Measurements from ENCODE around the gene PTPRK. TPM values are rescaled to one million over a fixed set of nuclear protein-coding genes. Genes with fewer than 3 reads are reported as not detected.
"Not testable (repeated sequence)": the region's sequence is repeated elsewhere in the genome, so short reads cannot be mapped to it uniquely, and the experiment has no call there.

The PTPRK gene
- total RNA-seq, 1 donor from 2014 or later, result 72.5 TPM

GRCh38 chr6:127941228-127941627 lies 579.2 kb downstream of the PTPRK start:
- DNase-seq (ENCODE audit: extremely low read depth, low read depth, low spot score), result no peak

DNA sequence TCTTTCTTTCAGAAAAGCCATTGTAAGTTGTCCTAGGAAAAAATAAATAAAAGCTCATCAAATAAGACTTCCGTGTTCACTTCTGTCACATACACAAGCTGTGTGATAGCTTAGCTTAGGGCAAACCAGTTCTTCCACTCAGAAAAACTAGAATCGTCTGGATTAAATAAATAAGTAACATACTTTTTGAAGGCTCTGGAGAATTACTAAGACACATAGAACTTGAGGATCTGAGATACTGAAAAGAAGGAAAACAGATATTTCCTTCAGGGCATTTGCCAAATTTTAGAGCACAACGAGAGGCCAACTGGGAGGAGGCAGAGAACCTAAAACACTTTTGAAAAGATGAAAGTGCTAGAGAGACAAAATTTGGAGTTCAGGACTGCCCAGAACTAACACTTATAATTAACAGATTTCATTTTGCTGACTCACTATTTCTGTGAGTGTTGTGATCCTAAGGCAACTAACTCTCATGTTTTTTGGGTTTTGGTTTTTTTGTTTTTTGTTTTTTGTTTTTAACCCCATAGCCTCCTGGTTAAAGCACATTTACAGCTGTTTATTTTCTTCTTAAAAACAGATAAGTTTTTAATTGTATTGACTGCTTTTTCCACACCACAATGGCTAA lies 580.8 kb downstream of the PTPRK start:
- DNase-seq (ENCODE audit: extremely low read depth, low read depth, low spot score), result no peak

- DNase-seq (ENCODE audit: extremely low read depth, low read depth, low spot score), result no peak
Measured at GRCh38 chr6:127938701-127939100, 581.7 kb downstream of the PTPRK start.

DNA sequence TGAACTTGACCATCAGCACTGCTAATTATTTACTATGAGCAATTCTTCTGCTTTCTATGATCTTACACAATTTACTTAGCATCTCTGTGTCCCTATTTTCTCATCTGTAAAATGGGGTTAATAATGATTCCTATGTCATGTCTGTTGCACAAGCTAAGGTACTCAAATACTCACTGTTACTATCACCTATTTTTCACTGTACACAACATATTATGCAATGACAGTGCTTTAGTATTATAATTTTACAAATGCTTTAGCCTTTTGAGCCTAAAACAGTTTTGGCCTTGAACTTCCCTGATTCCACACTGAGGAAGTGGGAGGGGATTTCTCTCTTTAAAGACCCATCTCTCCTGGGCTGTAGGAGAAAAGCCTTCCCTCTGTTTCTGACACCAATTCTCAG lies 582.7 kb downstream of the PTPRK start:
- no peak for DNase-seq (ENCODE audit: extremely low read depth, low read depth, low spot score)

DNA sequence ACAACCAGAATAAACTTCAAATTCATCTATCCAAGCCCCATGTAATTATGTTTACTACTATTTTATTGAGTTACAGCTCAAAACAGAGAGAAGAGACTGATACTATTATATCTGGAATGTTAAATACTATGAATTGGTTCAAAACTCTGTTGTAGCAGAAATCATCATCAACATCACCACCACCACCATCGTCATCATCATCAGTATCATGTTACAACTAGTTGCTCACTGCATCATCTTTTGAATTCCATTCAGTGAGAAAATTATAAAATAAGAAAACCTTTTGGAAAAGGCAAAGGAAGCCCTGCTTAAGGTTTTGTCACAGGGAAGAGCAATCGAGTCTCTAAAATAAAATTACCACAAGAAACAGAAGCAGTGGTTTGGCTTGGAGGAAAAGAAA lies 583.3 kb downstream of the PTPRK start:
- no peak for DNase-seq (ENCODE audit: extremely low read depth, low read depth, low spot score)

- DNase-seq (ENCODE audit: extremely low read depth, low read depth, low spot score), result no peak
Measured at GRCh38 chr6:127934956-127935355, 585.4 kb downstream of the PTPRK start.

GRCh38 chr6:127933852-127934840 lies 586.3 kb downstream of the PTPRK start:
- no peak for DNase-seq (ENCODE audit: extremely low read depth, low read depth, low spot score)

DNA sequence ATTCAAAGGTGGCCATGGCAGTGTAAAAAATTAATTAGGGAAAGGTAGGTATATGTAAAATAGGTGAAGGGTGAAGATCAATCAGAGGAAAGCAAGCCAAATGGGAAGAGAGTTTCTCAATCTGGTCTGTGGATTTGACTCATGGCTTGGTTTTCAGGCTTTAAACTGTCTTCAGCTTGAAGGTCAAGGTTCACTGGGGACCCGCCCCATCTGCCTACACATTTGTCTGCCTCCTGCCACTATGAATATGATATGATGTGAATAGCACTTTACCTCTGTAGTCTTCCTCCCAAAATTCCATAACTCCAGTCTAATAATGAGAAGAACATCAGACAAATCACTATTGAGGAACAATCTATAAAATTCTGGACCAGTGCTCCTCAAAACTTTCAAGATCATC lies 587.3 kb downstream of the PTPRK start:
- no peak for DNase-seq (ENCODE audit: extremely low read depth, low read depth, low spot score)

GRCh38 chr6:127932708-127933107 lies 587.7 kb downstream of the PTPRK start:
- no peak for DNase-seq (ENCODE audit: extremely low read depth, low read depth, low spot score)

DNA sequence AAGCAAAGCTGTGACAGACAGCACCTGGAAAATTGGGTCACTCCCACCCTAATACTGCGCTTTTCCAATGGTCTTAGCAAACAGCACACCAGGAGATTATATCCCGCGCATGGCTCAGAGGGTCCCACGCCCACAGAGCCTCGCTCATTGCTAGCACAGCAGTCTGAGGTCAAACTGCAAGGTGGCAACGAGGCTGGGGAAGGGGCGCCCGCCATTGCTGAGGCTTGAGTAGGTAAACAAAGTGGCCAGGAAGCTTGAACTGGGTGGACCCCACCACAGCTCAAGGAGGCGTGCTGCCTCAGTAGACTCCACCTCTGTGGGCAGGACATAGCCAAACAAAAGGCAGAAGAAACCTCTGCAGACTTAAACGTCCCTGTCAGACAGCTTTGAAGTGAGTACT lies 594.0 kb downstream of the PTPRK start:
- DNase-seq (ENCODE audit: extremely low read depth, low read depth, low spot score), result not testable (repeated sequence)

DNA sequence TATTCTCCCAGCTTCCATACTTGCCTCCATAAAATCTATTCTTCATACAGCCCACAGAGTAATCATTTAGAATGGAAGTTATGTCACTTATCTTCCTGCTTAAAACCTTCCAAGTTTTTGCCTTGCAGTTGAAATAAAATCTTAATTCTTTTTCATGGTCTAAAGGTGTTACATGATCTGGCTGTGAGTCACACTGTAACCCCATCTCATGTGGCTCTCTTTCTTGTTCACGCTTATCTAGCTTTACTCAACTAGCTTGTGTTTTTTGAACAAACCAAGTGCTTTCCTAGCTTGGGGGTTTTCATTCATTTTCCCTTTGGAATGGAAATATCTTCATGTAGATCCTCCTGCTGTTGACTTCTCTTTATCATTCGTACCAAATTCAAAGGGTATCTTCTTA lies 596.0 kb downstream of the PTPRK start:
- DNase-seq (ENCODE audit: extremely low read depth, low read depth, low spot score), result no peak

GRCh38 chr6:127924031-127924430 lies 596.4 kb downstream of the PTPRK start:
- no peak for DNase-seq (ENCODE audit: extremely low read depth, low read depth, low spot score)

GRCh38 chr6:127923135-127923534 lies 597.3 kb downstream of the PTPRK start:
- no peak for DNase-seq (ENCODE audit: extremely low read depth, low read depth, low spot score)

DNA sequence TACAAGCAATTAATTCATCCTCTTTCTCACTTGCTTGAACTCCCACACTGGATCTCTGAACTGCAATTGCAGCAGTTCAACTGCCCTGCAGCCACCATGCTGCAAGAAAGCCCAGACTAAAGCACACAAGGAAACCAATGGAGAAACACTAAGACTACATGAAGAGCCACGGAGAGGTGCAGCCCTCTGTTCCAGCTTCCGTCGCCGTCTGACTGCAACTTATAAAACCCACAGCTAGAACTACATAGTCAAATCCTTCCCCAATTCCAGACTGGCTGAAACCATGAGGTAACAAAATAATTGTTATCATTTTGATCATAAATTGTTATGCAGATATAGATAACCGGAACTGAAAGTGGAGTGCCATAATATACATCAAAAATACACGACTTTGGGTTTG lies 598.4 kb downstream of the PTPRK start:
- DNase-seq (ENCODE audit: extremely low read depth, low read depth, low spot score), result no peak

DNA sequence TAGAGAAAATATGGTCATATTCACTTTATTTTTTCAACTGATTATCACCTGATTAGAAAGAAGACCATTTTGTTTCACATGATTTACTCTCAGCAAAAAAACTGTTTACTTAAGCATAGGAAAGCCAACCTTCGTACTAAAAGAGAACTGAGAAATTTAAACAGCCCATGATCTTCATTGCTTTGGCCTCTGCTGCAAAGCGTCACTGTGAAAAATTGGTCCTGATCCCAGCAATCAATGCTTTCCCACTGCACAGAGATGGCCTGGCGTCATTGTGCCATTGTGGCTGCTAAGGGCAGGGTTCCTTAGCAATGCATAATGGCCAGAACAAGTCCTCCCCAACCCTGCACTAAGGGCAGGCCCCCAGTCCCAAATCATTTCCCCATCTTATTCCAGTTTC lies 599.6 kb downstream of the PTPRK start:
- no peak for DNase-seq (ENCODE audit: extremely low read depth, low read depth, low spot score)

Measured in glomerular endothelial cell (primary cell).